H1 (cell line): ENCODE data around the gene MTARC2. TPM values are rescaled to one million over a fixed set of nuclear protein-coding genes. Genes with fewer than 3 reads are reported as not detected.

Experiments used
- CTCF ChIA-PET: fragments of 300-600 bp; sonication (Branson Sonifier 250); formaldehyde crosslinking; loops from one replicate; lab custom pipeline; 2021; ENCODE audit not compliant: partially characterized antibody; lab: Charles Lee
- POLR2A ChIA-PET: fragments of 300-600 bp; sonication (Branson Sonifier 250); formaldehyde crosslinking; loops from one replicate; lab custom pipeline; 2021; ENCODE audit warnings: inconsistent platforms; ENCODE audit not compliant: partially characterized antibody; lab: Charles Lee
- DNase-seq, 2 experiments: peaks; one replicate each; pipeline versions ENCODE4 v3.0.0 to v3.0.0-alpha.2; 2010 to 2022; ENCODE audit warnings: low spot score in 2 of 2, low read depth in 1 of 2, mixed read lengths in 1 of 2
- FAIRE-seq: peaks from 2 replicates; lab custom pipeline; 2011; peaks lifted over from hg19 to GRCh38; lab: Jason Lieb, UNC
- H2AFZ ChIP-seq: 2 replicates; pipeline ENCODE4 v1.8.1; 2012; ENCODE audit warnings: low read length, inconsistent platforms
- H2AK5ac ChIP-seq: 2 replicates; pipeline ENCODE4 v1.6.1; 2013; ENCODE audit warnings: low read depth, low read length
- H2BK120ac ChIP-seq: replicated peaks from 2 replicates; pipeline ENCODE3; 2013; ENCODE audit warnings: low read depth, low read length, inconsistent platforms
- H2BK12ac ChIP-seq: 2 replicates; pipeline ENCODE4 v1.6.1; 2013; ENCODE audit warnings: low read depth, low read length
- H2BK15ac ChIP-seq: 2 replicates; pipeline ENCODE4 v1.6.1; 2013; ENCODE audit warnings: low read length
- H2BK20ac ChIP-seq: 2 replicates; pipeline ENCODE4 v1.6.1; 2013; ENCODE audit warnings: low read length
- H2BK5ac ChIP-seq: 2 replicates; pipeline ENCODE4 v1.6.1; 2013; ENCODE audit warnings: low read depth, low read length
- H3K14ac ChIP-seq: 2 replicates; pipeline ENCODE4 v1.6.1; 2013; ENCODE audit warnings: inconsistent platforms; ENCODE audit not compliant: insufficient read length
- H3K18ac ChIP-seq: 2 replicates; pipeline ENCODE4 v1.6.1; 2013; ENCODE audit warnings: low read length; ENCODE audit errors: extremely low read depth
- H3K23ac ChIP-seq: 2 replicates; pipeline ENCODE4 v1.6.1; 2013; ENCODE audit warnings: inconsistent platforms; ENCODE audit not compliant: insufficient read length
- H3K23me2 ChIP-seq: 2 replicates; pipeline ENCODE4 v1.6.1; 2013; ENCODE audit warnings: low read depth, low read length
- H3K27ac ChIP-seq: 2 replicates; pipeline ENCODE4 v1.6.1; 2011; ENCODE audit warnings: low read depth, low read length, inconsistent platforms
- H3K27me3 ChIP-seq, 4 experiments: replicated peaks in 1 of 4; 1 replicate in 1 of 4; 2 replicates in 3 of 4; pipeline versions ENCODE4 v1.6.1 to v1.8.1; 2011 to 2013; ENCODE audit warnings: low read length in 3 of 4, mild to moderate bottlenecking in 3 of 4, inconsistent platforms in 2 of 4, mixed read lengths in 2 of 4, moderate library complexity in 1 of 4; ENCODE audit not compliant: control insufficient read depth in 3 of 4, insufficient read depth in 3 of 4; ENCODE audit errors: extremely low read depth in 1 of 4
- H3K36me3 ChIP-seq, 4 experiments: 2 replicates each; pipeline versions ENCODE4 v1.6.1 to v1.8.1; 2011 to 2013; ENCODE audit warnings: mild to moderate bottlenecking in 4 of 4, low read length in 3 of 4, moderate library complexity in 2 of 4, control low read depth in 1 of 4, inconsistent platforms in 1 of 4; ENCODE audit not compliant: insufficient read depth in 4 of 4, control insufficient read depth in 2 of 4
- H3K4ac ChIP-seq: replicated peaks from 2 replicates; pipeline ENCODE3; 2013; ENCODE audit warnings: low read length, low read depth, mixed read lengths, inconsistent platforms; ENCODE audit not compliant: insufficient read length
- H3K4me1 ChIP-seq, 4 experiments: replicated peaks in 1 of 4; 1 replicate in 1 of 4; 2 replicates in 3 of 4; pipeline versions ENCODE4 v1.6.1 to v1.8.1; 2011 to 2013; ENCODE audit warnings: low read length in 3 of 4, inconsistent platforms in 2 of 4, mixed read lengths in 1 of 4; ENCODE audit not compliant: insufficient read depth in 4 of 4, control insufficient read depth in 3 of 4
- H3K4me2 ChIP-seq, 2 experiments: 2 replicates each; pipeline versions ENCODE4 v1.6.1 to v1.8.1; 2011 to 2013; ENCODE audit warnings: low read depth in 2 of 2, low read length in 2 of 2, control low read depth in 1 of 2, inconsistent platforms in 1 of 2, mild to moderate bottlenecking in 1 of 2; ENCODE audit not compliant: insufficient read depth in 1 of 2
- H3K4me3 ChIP-seq, 4 experiments: fragments of 200-600, 300-600 bp in 1 of 4; sonication (generic), shearing (Covaris generic), sonication (Bioruptor Twin) in 1 of 4; 2 replicates each; pipeline versions ENCODE4 v1.5.1 to v1.8.1; 2011 to 2016; ENCODE audit warnings: low read length in 4 of 4, low read depth in 3 of 4, control low read depth in 2 of 4, inconsistent platforms in 2 of 4, mild to moderate bottlenecking in 2 of 4, mixed read lengths in 1 of 4, moderate library complexity in 1 of 4; ENCODE audit not compliant: insufficient read depth in 2 of 4; ENCODE audit errors: extremely low read depth in 1 of 4
- H3K56ac ChIP-seq: replicated peaks from 2 replicates; pipeline ENCODE3; 2013; ENCODE audit warnings: low read depth, mild to moderate bottlenecking, mixed read lengths, low read length, inconsistent platforms; ENCODE audit not compliant: insufficient read length
- H3K79me1 ChIP-seq: 2 replicates; pipeline ENCODE4 v1.6.1; 2013; ENCODE audit warnings: low read depth, low read length, control low read depth
- H3K79me2 ChIP-seq, 2 experiments: 2 replicates each; pipeline versions ENCODE4 v1.6.1 to v1.8.1; 2012 to 2013; ENCODE audit warnings: low read length in 2 of 2, mild to moderate bottlenecking in 2 of 2, inconsistent platforms in 1 of 2; ENCODE audit not compliant: insufficient read depth in 2 of 2, control insufficient read depth in 1 of 2
- H3K9ac ChIP-seq, 4 experiments: replicated peaks in 1 of 4; 1 replicate in 1 of 4; 2 replicates in 3 of 4; pipeline versions ENCODE4 v1.6.1 to v1.8.1; 2011 to 2013; ENCODE audit warnings: low read depth in 3 of 4, low read length in 3 of 4, control low read depth in 2 of 4, mild to moderate bottlenecking in 2 of 4, moderate library complexity in 2 of 4, inconsistent platforms in 1 of 4; ENCODE audit errors: extremely low read depth in 1 of 4
- H3K9me3 ChIP-seq, 2 experiments: 2 replicates each; pipeline versions ENCODE4 v1.6.1 to v1.8.1; 2012 to 2013; ENCODE audit warnings: mild to moderate bottlenecking in 2 of 2, moderate library complexity in 2 of 2, control low read depth in 1 of 2, inconsistent platforms in 1 of 2, low read depth in 1 of 2, low read length in 1 of 2, mixed read lengths in 1 of 2; ENCODE audit not compliant: insufficient read depth in 2 of 2
- H4K20me1 ChIP-seq, 2 experiments: replicated peaks in 1 of 2; 2 replicates each; pipeline versions ENCODE3 to v1.8.1; 2011 to 2013; ENCODE audit warnings: inconsistent platforms in 2 of 2, low read length in 2 of 2, mild to moderate bottlenecking in 1 of 2; ENCODE audit not compliant: insufficient read depth in 2 of 2, control insufficient read depth in 1 of 2
- H4K5ac ChIP-seq: 2 replicates; pipeline ENCODE4 v1.6.1; 2013; ENCODE audit warnings: low read length, low read depth, mixed read lengths, inconsistent platforms; ENCODE audit not compliant: insufficient read length
- H4K8ac ChIP-seq: 2 replicates; pipeline ENCODE4 v1.8.0; 2013; ENCODE audit warnings: mild to moderate bottlenecking, moderate library complexity, low read length, inconsistent platforms; ENCODE audit not compliant: insufficient read depth; ENCODE audit errors: extremely low read depth
- H4K91ac ChIP-seq: replicated peaks from 2 replicates; pipeline ENCODE3; 2013; ENCODE audit warnings: low read length, mixed read lengths, inconsistent platforms; ENCODE audit not compliant: insufficient read length
- BACH1 ChIP-seq: IDR thresholded peaks from 2 replicates; pipeline ENCODE4 v1.6.1; 2012; ENCODE audit warnings: low read length, improper control_type of control experiment
- CEBPB ChIP-seq: IDR thresholded peaks from 2 replicates; pipeline ENCODE4 v1.6.1; 2012; ENCODE audit warnings: low read depth, low read length
- NRF1 ChIP-seq: IDR thresholded peaks from 2 replicates; pipeline ENCODE4 v1.6.1; 2011; ENCODE audit warnings: mild to moderate bottlenecking, low read depth, low read length, improper control_type of control experiment
- SP2 ChIP-seq: IDR thresholded peaks from 2 replicates; pipeline ENCODE4 v1.6.1; 2012; ENCODE audit warnings: mild to moderate bottlenecking, low read length, inconsistent platforms
- SP4 ChIP-seq: IDR thresholded peaks from 2 replicates; pipeline ENCODE4 v1.6.1; 2012; ENCODE audit warnings: low read length, inconsistent platforms
- TBP ChIP-seq: IDR thresholded peaks from 2 replicates; pipeline ENCODE4 v1.6.1; 2011; ENCODE audit warnings: low read depth, low read length, improper control_type of control experiment
- TEAD4 ChIP-seq: IDR thresholded peaks from 2 replicates; pipeline ENCODE4 v1.6.1; 2012; ENCODE audit warnings: low read depth, low read length, inconsistent platforms, mixed read lengths
- WGBS, 2 experiments: shearing (Covaris generic) in 1 of 2; methylation state at CpG; one replicate each; pipeline versions ENCODE4 v1.1.6 to v1.1.7; 2013 to 2015; ENCODE audit warnings: low lambda C conversion rate in 2 of 2, mixed read lengths in 2 of 2, inconsistent platforms in 1 of 2, low coverage in 1 of 2, missing lambda C conversion rate in 1 of 2; ENCODE audit not compliant: insufficient replicate concordance in 2 of 2, insufficient coverage in 1 of 2, insufficient read length in 1 of 2; ENCODE audit errors: extremely low coverage in 1 of 2, missing lambda C conversion rate in 1 of 2; 5-methylcytosine and 5-hydroxymethylcytosine counted together
- polyA plus RNA-seq, 7 experiments: library from polyadenylated mRNA; depleted of rRNA in 3 of 7; stranded (reverse) in 5 of 7; unstranded in 2 of 7; fragments of >200 nt in 5 of 7; fragments of 200-250 nt in 2 of 7; gene quantifications; 1 replicate in 5 of 7; 2 replicates in 1 of 7; 4 replicates in 1 of 7; pipeline versions ENCODE4 v1.2.1 to v1.2.3, GENCODE V29; 2011 to 2013; ENCODE audit warnings: missing spikeins in 2 of 7, mixed read lengths in 2 of 7
- total RNA-seq: library from RNA; stranded (reverse); fragmentation: NEBNext Ultra II Directional; extraction: Animal tissue kit (Norgen Biotek cat#: 25700); gene quantifications from 2 replicates; pipeline ENCODE4 v1.2.1, GENCODE V29; 2021

The MTARC2 gene
- total and polyA plus RNA-seq, 2 of the 8 experiments (the other 6 are each of a cell fraction or from before 2014, with no cell fraction given), result 7.2 to 7.9 TPM

DNA sequence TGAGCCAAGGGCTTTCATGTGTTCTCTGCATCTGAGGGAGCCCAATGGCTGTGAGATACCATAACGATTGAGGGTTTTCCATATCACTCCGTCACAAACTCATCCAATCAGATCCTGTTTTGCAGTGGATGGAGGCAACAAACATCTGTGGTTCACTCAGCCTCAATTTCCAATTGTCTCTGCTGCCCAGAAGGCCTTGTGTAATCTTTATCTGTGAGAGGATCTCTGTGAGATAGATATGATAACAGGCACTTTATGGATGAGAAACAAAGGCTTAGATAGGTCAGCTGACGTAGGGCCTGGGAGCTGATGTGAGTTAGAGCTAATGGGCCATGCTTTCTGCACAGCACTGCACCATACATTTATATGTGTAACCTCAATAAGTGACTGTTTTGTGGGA lies 35.3 kb downstream of the MTARC2 start:
- CTCF ChIA-PET, result interaction anchor here (1.1 to 1.4 kb wide), 3 partner anchors 35 to 90 kb away, joined by 3 read pairs; partner anchors contain the start of gene MTARC2

More for the DNA sequence above, 35.3 kb downstream of the MTARC2 start:
- Histone ChIP-seq H3K4me2 (no peak overlapping the region), H2BK15ac (no peak overlapping the region), H3K18ac (no peak overlapping the region), H3K56ac (no peak overlapping the region), H3K27ac (no peak overlapping the region), H2BK5ac (no peak overlapping the region), H3K79me2 (peaks cover 0 to 3% of the 10 kb centered on the region in 2 experiments; a peak in 1 of 4 replicates), H3K4ac (no peak overlapping the region), H3K4me3 (no peak overlapping the region), H4K91ac (no peak overlapping the region), H2BK20ac (no peak overlapping the region), H3K14ac (no peak overlapping the region), H2BK12ac (no peak overlapping the region), H2AFZ (no peak overlapping the region), H2AK5ac (no peak overlapping the region), H4K5ac (no peak overlapping the region), H2BK120ac (no peak overlapping the region), H3K4me1 (peaks cover 4 to 14% (median 11%) of the 10 kb centered on the region in 4 experiments), H3K27me3 (no peaks in the 10 kb centered on the region), H3K23me2 (peaks cover 9% of the 10 kb centered on the region; the same call in 1 of the 2 replicates), H4K20me1 (no peaks in the 10 kb centered on the region), H3K9ac (no peak overlapping the region), H3K79me1 (no peaks in the 10 kb centered on the region), H4K8ac (no peak overlapping the region), H3K23ac (no peak overlapping the region), H3K9me3 (no peaks in the 10 kb centered on the region), H3K36me3 (no peaks in the 10 kb centered on the region)
- DNase-seq (no peak), FAIRE-seq (no peak)
- POLR2A ChIA-PET, result interaction anchor here (1.1 to 5.9 kb wide), 2 partner anchors 33 to 36 kb away, joined by 5 to 35 read pairs; partner anchors contain the start of gene MTARC2
- TF ChIP-seq SP2, result no peak
- no peak for TF ChIP-seq NRF1
- TF ChIP-seq CEBPB, result no peak
- TF ChIP-seq TEAD4, result no peak
- TF ChIP-seq SP4, result no peak
- no peak for TF ChIP-seq TBP
- TF ChIP-seq BACH1, result no peak
- WGBS, 2 experiments, result 91% methylated on average over 3 of the region's 3 CpGs; no CpG with 5 or more reads in 1 of the 2 experiments
